ENCODE measurements around the gene ARHGEF10L. TPM values are rescaled to one million over a fixed set of nuclear protein-coding genes. Genes with fewer than 3 reads are reported as not detected.

ARHGEF10L gene
- total and polyA plus RNA-seq, 8 donors = 36.2 to 104 (median 52.8) TPM

GRCh38 chr1:17682400-17682799 is 142.9 kb downstream of the ARHGEF10L start:
- no peak overlapping the region for H3K4me3 ChIP-seq
- H3K36me3 ChIP-seq = peaks cover 0 to 8% (median 1%) of the 10 kb centered on the region in 3 donors
- no peaks in the 10 kb centered on the region for H3K27me3 ChIP-seq
- TF ChIP-seq, protein P1, sequence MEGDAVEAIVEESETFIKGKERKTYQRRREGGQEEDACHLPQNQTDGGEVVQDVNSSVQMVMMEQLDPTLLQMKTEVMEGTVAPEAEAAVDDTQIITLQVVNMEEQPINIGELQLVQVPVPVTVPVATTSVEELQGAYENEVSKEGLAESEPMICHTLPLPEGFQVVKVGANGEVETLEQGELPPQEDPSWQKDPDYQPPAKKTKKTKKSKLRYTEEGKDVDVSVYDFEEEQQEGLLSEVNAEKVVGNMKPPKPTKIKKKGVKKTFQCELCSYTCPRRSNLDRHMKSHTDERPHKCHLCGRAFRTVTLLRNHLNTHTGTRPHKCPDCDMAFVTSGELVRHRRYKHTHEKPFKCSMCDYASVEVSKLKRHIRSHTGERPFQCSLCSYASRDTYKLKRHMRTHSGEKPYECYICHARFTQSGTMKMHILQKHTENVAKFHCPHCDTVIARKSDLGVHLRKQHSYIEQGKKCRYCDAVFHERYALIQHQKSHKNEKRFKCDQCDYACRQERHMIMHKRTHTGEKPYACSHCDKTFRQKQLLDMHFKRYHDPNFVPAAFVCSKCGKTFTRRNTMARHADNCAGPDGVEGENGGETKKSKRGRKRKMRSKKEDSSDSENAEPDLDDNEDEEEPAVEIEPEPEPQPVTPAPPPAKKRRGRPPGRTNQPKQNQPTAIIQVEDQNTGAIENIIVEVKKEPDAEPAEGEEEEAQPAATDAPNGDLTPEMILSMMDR (IDR thresholded peaks at IDR 0.05) = no peak
- ATAC-seq (no peak), DNase-seq (no peak), FAIRE-seq (no peak)
- no peak overlapping the region for H3K27ac ChIP-seq
- no peaks in the 10 kb centered on the region for H3K9me3 ChIP-seq
- WGBS, 2 donors = 89 to 94% methylated on average over 4 of the region's 4 CpGs
- H3K4me1 ChIP-seq = no peaks in the 10 kb centered on the region
- intact Hi-C loops (cut with DNase I) = no loop called here

DNA sequence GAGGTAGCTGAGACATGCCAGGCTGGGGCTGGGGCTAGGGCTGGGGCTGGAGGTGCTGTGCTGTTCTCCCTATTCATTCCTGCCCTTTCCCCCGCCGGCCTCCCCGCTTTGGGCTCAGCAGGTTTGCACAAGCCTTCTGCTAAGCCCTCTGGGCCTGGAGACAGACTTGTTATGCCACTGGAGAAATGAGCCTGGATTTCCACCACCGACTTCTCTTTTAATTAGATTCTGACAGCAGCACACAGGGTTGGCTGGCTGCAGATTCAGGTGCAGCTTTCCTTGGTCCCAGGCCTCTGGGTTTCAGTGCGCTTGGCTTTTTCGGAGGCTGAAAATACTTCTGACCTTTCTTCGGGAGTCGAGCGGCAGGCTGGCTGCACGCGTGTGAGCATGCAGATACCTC is 144.1 kb downstream of the ARHGEF10L start:
- H3K27ac ChIP-seq = no peak overlapping the region
- FAIRE-seq = no peak

DNA sequence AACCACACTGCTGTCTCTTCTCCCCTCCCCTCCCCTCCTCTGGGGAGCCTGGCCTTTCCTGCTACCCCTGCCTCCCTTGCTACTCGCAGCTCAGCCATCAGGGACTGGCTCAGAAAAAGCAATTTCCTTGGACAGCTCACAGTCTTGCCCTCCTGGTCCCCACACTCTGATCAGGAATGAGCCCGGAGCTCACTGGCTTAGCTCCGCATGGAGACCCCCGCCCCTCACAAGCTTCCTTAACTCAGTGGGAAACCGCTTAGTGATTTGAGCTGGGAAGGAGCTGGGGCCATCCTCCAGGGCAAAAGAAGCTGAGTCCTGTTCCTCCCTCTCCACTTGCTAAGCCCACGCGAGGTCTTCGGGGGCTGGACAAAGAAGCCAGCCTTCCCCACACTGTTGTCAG is 145.3 kb downstream of the ARHGEF10L start:
- Histone ChIP-seq H3K4me1 (no peaks in the 10 kb centered on the region), H3K4me3 (no peak overlapping the region), H3K27ac (no peak overlapping the region), H3K9me3 (no peaks in the 10 kb centered on the region), H3K36me3 (peaks cover 0 to 28% (median 11%) of the 10 kb centered on the region in 3 donors), H3K27me3 (no peaks in the 10 kb centered on the region)
- ATAC-seq (no peak), FAIRE-seq (no peak), DNase-seq (no peak)
- 91 to 92% methylated on average over 8 of the region's 8 CpGs for WGBS, 2 donors
- TF ChIP-seq, protein P1 (IDR thresholded peaks at IDR 0.05) = no peak
- intact Hi-C loops (cut with DNase I) = no loop called here

More for the DNA sequence above, 144.1 kb downstream of the ARHGEF10L start:
- H3K4me1 ChIP-seq = no peaks in the 10 kb centered on the region
- no peaks in the 10 kb centered on the region for H3K27me3 ChIP-seq
- DNase-seq (peak in 2 of 6 donors; percentile 32 to 45), ATAC-seq (no peak)
- WGBS, 2 donors = 87% methylated on average over 11 of the region's 11 CpGs
- intact Hi-C loops (cut with DNase I) = no loop called here
- H3K9me3 ChIP-seq = no peaks in the 10 kb centered on the region
- TF ChIP-seq, protein P1 (IDR thresholded peaks at IDR 0.05) = no peak
- no peak overlapping the region for H3K4me3 ChIP-seq
- peaks cover 0 to 20% (median 10%) of the 10 kb centered on the region in 3 donors for H3K36me3 ChIP-seq

DNA sequence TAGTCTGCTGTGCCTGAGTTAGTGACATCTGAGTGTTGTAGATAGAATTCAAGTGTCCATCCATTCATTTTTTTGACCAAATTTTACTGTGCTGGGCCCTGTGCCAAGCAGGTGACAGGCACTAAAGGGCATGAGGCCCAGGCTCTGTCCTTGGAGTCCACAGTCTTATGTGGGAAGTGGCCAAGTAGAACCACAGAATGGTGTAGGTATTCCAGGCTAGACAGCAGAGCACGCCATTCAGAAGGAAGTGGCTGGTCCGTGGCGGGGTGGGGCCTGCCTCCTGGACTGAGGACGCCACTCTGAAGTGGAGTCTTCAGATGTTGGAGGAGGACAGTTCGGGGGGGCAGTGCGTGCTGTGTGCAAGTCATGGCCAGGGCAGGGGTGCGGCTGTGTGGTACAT is 146.8 kb downstream of the ARHGEF10L start:
- TF ChIP-seq, protein P1 (IDR thresholded peaks at IDR 0.05) = no peak
- Histone ChIP-seq H3K4me3 (no peak overlapping the region), H3K27ac (no peak overlapping the region), H3K4me1 (no peaks in the 10 kb centered on the region), H3K36me3 (peaks cover 0 to 38% (median 22%) of the 10 kb centered on the region in 3 donors), H3K9me3 (no peaks in the 10 kb centered on the region), H3K27me3 (no peaks in the 10 kb centered on the region)
- DNase-seq (peak in 3 of 6 donors; percentile 37 to 55 (median 42)), FAIRE-seq (no peak), ATAC-seq (peak; percentile 21 to 75 (median 68))
- WGBS, 2 donors = 67 to 74% methylated on average over 6 to 7 of the region's 7 CpGs
- intact Hi-C loops (cut with DNase I) = no loop called here

- TF ChIP-seq, protein P1 (IDR thresholded peaks at IDR 0.05) = no peak
- H3K27me3 ChIP-seq = no peaks in the 10 kb centered on the region
- no peak overlapping the region for H3K4me3 ChIP-seq
- 69 to 70% methylated on average over 7 of the region's 7 CpGs for WGBS, 2 donors
- H3K4me1 ChIP-seq = no peaks in the 10 kb centered on the region
- intact Hi-C loops (cut with DNase I) = no loop called here
- H3K27ac ChIP-seq = no peak overlapping the region
- ATAC-seq (no peak), DNase-seq (no peak), FAIRE-seq (no peak)
- peaks cover 0 to 35% (median 27%) of the 10 kb centered on the region in 3 donors for H3K36me3 ChIP-seq
- no peaks in the 10 kb centered on the region for H3K9me3 ChIP-seq
These were observed 147.6 kb downstream of the ARHGEF10L start for GRCh38 chr1:17687145-17687544.
